GM12864 (cell line): ENCODE measurements around the gene VWA5A.
A peak's percentile ranks its signal among the peaks of the same experiment; 100 is the strongest.
"Not testable (repeated sequence)": the region's sequence is repeated elsewhere in the genome, so short reads cannot be mapped to it uniquely, and the experiment has no call there.

Experiments
- DNase-seq: peaks from one replicate; pipeline ENCODE4 v3.0.0-alpha.2; 2011; ENCODE audit warnings: low read depth
- H3K4me3 ChIP-seq: 2 replicates; pipeline ENCODE4 v1.5.1; 2011; ENCODE audit warnings: mild to moderate bottlenecking, low read depth, low read length, control low read depth
- CTCF ChIP-seq: IDR thresholded peaks from 2 replicates; pipeline ENCODE4 v1.5.1; 2011; ENCODE audit warnings: low read depth, mild to moderate bottlenecking, moderate library complexity, low read length, control low read depth, inconsistent platforms; ENCODE audit errors: missing control alignments

VWA5A gene

GRCh38 chr11:124123622-124124021 lies 8.4 kb downstream of the VWA5A start:
- no peak for DNase-seq
- peak; percentile 41 for TF ChIP-seq CTCF
- no peak overlapping the region for H3K4me3 ChIP-seq

- H3K4me3 ChIP-seq, DNase-seq: not testable (repeated sequence)
Observed at GRCh38 chr11:124127134-124127533, 11.9 kb downstream of the VWA5A start.

GRCh38 chr11:124143034-124143433 lies 27.8 kb downstream of the VWA5A start:
- DNase-seq = no peak
- TF ChIP-seq CTCF = no peak
- H3K4me3 ChIP-seq = no peak overlapping the region

GRCh38 chr11:124147951-124148350 lies 32.7 kb downstream of the VWA5A start:
- H3K4me3 ChIP-seq = no peak overlapping the region
- DNase-seq = no peak
- TF ChIP-seq CTCF = no peak

- TF ChIP-seq CTCF = no peak
- DNase-seq = no peak
- no peak overlapping the region for H3K4me3 ChIP-seq
Observed at GRCh38 chr11:124150684-124151083, 35.4 kb downstream of the VWA5A start.

GRCh38 chr11:124152770-124153407 lies 37.6 kb downstream of the VWA5A start:
- no peak for TF ChIP-seq CTCF
- H3K4me3 ChIP-seq = no peak overlapping the region
- DNase-seq = no peak

- TF ChIP-seq CTCF = no peak
- no peak for DNase-seq
- H3K4me3 ChIP-seq = no peak overlapping the region
Observed at GRCh38 chr11:124153821-124154220, 38.6 kb downstream of the VWA5A start.
